RCC 7860 (cell line): Measurements from ENCODE around the gene OSBPL5.

Source experiments
- DNase-seq: peaks from one replicate; pipeline ENCODE4 v3.0.0-alpha.2; 2015; ENCODE audit warnings: low spot score
- FAIRE-seq: peaks from 2 replicates; lab custom pipeline; 2012; peaks lifted over from hg19 to GRCh38; lab: Jason Lieb, UNC

The OSBPL5 gene

GRCh38 chr11:3152471-3153110 lies 12.5 kb downstream of the OSBPL5 start:
- FAIRE-seq (peak; percentile 53), DNase-seq (peak; percentile 73)

- no peak for DNase-seq
- no peak for FAIRE-seq
Observed at GRCh38 chr11:3150726-3151125, 14.4 kb downstream of the OSBPL5 start.

- FAIRE-seq = no peak
- no peak for DNase-seq
Observed at GRCh38 chr11:3149852-3150188, 15.3 kb downstream of the OSBPL5 start.

GRCh38 chr11:3148990-3149851 lies 15.9 kb downstream of the OSBPL5 start:
- DNase-seq = no peak
- no peak for FAIRE-seq

GRCh38 chr11:3148255-3148989 lies 16.7 kb downstream of the OSBPL5 start:
- FAIRE-seq (no peak), DNase-seq (no peak)

GRCh38 chr11:3147626-3148025 lies 17.5 kb downstream of the OSBPL5 start:
- DNase-seq (no peak), FAIRE-seq (no peak)

GRCh38 chr11:3147257-3147619 lies 17.9 kb downstream of the OSBPL5 start:
- DNase-seq = no peak
- no peak for FAIRE-seq

GRCh38 chr11:3146612-3147256 lies 18.4 kb downstream of the OSBPL5 start:
- DNase-seq = peak; percentile 52

GRCh38 chr11:3145206-3145520 lies 19.9 kb downstream of the OSBPL5 start:
- DNase-seq = no peak

More at GRCh38 chr11:3146612-3147256, 18.4 kb downstream of the OSBPL5 start:
- FAIRE-seq = no peak

GRCh38 chr11:3144296-3145205 lies 20.6 kb downstream of the OSBPL5 start:
- FAIRE-seq (no peak), DNase-seq (no peak)

More at GRCh38 chr11:3145206-3145520, 19.9 kb downstream of the OSBPL5 start:
- no peak for FAIRE-seq

- DNase-seq = no peak
- FAIRE-seq = no peak
Observed at GRCh38 chr11:3143136-3143880, 21.8 kb downstream of the OSBPL5 start.

- DNase-seq (no peak), FAIRE-seq (no peak)
Observed at GRCh38 chr11:3140291-3140603, 24.9 kb downstream of the OSBPL5 start.

- no peak for FAIRE-seq
- DNase-seq = no peak
Observed at GRCh38 chr11:3139481-3140290, 25.4 kb downstream of the OSBPL5 start.

- DNase-seq (no peak), FAIRE-seq (no peak)
Observed at GRCh38 chr11:3139086-3139440, 26.0 kb downstream of the OSBPL5 start.

GRCh38 chr11:3138178-3139085 lies 26.7 kb downstream of the OSBPL5 start:
- FAIRE-seq = no peak
- no peak for DNase-seq

- no peak for DNase-seq
Observed at GRCh38 chr11:3137486-3138177, 27.5 kb downstream of the OSBPL5 start.

More at GRCh38 chr11:3137486-3138177, 27.5 kb downstream of the OSBPL5 start:
- FAIRE-seq = no peak
